AG04449 (cell line): Measurements from ENCODE around the gene TOMM40L.
"Not testable (repeated sequence)": the region's sequence is repeated elsewhere in the genome, so short reads cannot be mapped to it uniquely, and the experiment has no call there.

Source experiments
- CTCF ChIA-PET: fragments of 350-600 bp; formaldehyde crosslinking; extraction: SDS; loops from one replicate; lab custom pipeline; 2021; ENCODE audit warnings: antibody characterized with exemption; lab: Yijun Ruan, JAX
- POLR2A ChIA-PET: fragments of 400-600, 350-600 bp; formaldehyde crosslinking; extraction: SDS; loops from one replicate; lab custom pipeline; 2020; ENCODE audit warnings: antibody characterized with exemption, inconsistent platforms; lab: Yijun Ruan, JAX
- DNase-seq: peaks from one replicate; pipeline ENCODE4 v3.0.0-alpha.2; 2010; ENCODE audit warnings: low read depth, low spot score
- H3K4me3 ChIP-seq: 2 replicates; pipeline ENCODE4 v1.5.1; 2011; ENCODE audit warnings: low read depth, mild to moderate bottlenecking, control low read depth, low read length
- TF ChIP-seq, protein P1 (sequence below): IDR thresholded peaks from one replicate; pipeline ENCODE4 v1.5.1; 2011; ENCODE audit warnings: mild to moderate bottlenecking, moderate library complexity, low read length, control low read depth, inconsistent platforms; ENCODE audit not compliant: insufficient read depth; ENCODE audit errors: missing control alignments

Gene TOMM40L

DNA sequence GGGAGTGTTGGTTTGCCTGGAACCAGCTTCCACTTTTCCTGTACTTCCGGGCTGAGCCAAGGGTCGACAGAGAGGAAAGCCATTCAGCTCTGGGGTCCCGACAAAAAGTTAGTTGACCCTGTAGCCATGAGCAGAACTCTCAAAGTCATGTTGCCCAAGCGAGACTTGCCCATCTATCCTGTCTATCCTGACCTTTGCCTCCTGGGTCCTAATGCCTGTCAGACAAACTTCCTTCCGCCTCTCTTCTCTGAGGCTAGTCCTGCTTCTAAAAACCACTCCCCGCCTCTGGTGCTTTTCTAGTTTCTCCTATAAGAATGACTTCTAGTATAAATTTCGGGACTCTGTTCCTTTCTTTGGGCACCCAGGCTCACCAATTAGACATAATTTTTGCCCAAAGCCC is 25.0 kb downstream of the TOMM40L start:
- TF ChIP-seq, protein P1, sequence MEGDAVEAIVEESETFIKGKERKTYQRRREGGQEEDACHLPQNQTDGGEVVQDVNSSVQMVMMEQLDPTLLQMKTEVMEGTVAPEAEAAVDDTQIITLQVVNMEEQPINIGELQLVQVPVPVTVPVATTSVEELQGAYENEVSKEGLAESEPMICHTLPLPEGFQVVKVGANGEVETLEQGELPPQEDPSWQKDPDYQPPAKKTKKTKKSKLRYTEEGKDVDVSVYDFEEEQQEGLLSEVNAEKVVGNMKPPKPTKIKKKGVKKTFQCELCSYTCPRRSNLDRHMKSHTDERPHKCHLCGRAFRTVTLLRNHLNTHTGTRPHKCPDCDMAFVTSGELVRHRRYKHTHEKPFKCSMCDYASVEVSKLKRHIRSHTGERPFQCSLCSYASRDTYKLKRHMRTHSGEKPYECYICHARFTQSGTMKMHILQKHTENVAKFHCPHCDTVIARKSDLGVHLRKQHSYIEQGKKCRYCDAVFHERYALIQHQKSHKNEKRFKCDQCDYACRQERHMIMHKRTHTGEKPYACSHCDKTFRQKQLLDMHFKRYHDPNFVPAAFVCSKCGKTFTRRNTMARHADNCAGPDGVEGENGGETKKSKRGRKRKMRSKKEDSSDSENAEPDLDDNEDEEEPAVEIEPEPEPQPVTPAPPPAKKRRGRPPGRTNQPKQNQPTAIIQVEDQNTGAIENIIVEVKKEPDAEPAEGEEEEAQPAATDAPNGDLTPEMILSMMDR = no peak
- no peak overlapping the region for H3K4me3 ChIP-seq
- POLR2A ChIA-PET = no interaction called here
- CTCF ChIA-PET = interaction anchor here (1.4 to 4.2 kb wide), 3 partner anchors 18 to 40 kb away, joined by 3 to 43 read pairs (median 4); partner anchors contain the start of gene TOMM40L
- DNase-seq = no peak

DNA sequence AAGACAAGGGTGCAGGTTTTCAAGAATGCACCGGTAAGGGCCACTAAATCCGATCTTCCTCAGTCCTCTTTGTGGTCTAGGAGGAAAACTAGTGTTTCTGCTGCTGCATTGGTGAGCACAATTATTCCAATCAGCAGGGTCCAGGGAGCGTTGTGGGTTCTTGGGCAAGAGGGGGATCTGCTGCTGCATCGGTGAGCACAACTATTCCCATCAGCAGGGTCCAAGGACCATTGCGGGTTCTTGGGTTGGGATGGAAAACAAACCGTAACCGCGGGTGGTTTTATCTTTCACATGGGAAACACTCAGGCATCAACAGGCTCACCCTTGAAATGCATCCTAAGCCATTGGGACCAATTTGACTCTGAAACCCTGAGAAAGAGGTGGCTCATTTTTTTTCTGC is 25.7 kb downstream of the TOMM40L start:
- CTCF ChIA-PET = interaction anchor here (0.8 to 2.2 kb wide), 3 partner anchors 15 to 24 kb away, joined by 3 to 6 read pairs (median 3); no protein-coding TSS in a partner anchor
- TF ChIP-seq, protein P1 = no peak
- DNase-seq = no peak
- no peak overlapping the region for H3K4me3 ChIP-seq
- POLR2A ChIA-PET = no interaction called here

DNA sequence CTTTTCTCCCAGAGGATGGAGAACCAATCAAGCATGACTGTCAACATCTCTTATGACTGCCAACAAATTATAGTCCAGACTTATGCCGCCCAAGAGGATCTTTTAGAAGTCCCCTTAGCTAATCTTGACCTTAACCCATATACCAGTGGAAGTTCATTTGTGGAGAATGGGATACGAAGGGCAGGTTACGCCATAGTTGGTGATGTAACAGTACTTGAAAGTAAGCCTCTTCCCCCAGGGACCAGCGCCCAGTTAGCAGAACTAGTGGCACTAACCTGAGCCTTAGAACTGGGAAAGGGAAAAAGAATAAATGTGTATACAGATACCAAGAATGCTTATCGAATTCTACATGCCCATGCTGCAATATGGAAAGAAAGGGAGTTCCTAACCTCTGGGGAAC is 29.4 kb downstream of the TOMM40L start:
- POLR2A ChIA-PET, CTCF ChIA-PET, H3K4me3 ChIP-seq, DNase-seq: not testable (repeated sequence)

DNA sequence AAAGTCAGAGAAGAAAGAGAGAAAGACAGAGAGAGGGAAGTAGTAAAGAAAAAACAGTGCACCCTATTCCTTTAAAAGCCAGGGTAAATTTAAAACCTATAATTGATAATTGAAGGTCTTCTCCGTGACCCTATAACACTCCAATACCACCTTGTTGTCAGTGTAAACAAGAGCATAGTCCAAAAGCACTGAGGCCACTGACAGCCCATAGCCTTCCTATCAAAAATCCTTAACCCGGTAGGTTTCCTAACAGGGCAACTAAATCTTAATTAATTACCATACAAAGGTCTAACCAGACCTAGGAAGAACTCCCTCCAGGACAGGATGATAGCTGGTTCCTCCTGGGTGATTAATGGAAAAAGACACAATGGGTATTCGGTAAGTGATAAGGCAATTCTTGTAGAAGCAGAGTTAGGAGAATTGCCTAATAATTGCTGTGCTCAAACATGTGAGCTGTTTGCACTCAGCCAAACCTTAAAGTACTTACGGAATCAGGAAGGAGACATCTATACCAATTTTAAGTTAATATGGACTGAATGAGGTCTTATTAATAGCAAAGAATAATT is 30.2 kb downstream of the TOMM40L start:
- CTCF ChIA-PET = interaction anchor here (1.3 kb wide), 1 partner anchor 29 kb away, joined by 3 read pairs; no protein-coding TSS in a partner anchor
- DNase-seq, H3K4me3 ChIP-seq, POLR2A ChIA-PET: not testable (repeated sequence)

DNA sequence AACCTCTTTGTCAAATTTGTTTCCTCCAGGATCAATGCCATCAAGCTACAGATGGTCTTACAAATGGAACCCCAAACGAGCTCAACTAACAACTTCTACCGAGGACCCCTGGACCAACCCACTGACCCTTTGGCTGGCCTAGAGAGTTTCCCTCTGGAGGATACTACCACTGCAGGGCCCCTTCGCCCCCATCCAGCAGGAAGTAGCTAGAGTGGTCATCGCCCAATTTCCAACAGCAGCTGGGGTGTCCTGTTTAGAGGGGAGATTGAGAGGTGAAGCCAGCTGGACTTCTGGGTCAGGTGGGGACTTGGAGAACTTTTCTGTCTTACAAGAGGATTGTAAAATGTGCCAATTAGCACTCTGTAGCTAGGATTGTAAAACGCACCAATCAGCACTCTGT is 31.2 kb downstream of the TOMM40L start:
- H3K4me3 ChIP-seq, DNase-seq, POLR2A ChIA-PET: not testable (repeated sequence)
- CTCF ChIA-PET = interaction anchor here (0.6 to 4.9 kb wide), 4 partner anchors 30 to 483 kb away, joined by 3 to 37 read pairs (median 5); partner anchors contain the start of gene TOMM40L

DNA sequence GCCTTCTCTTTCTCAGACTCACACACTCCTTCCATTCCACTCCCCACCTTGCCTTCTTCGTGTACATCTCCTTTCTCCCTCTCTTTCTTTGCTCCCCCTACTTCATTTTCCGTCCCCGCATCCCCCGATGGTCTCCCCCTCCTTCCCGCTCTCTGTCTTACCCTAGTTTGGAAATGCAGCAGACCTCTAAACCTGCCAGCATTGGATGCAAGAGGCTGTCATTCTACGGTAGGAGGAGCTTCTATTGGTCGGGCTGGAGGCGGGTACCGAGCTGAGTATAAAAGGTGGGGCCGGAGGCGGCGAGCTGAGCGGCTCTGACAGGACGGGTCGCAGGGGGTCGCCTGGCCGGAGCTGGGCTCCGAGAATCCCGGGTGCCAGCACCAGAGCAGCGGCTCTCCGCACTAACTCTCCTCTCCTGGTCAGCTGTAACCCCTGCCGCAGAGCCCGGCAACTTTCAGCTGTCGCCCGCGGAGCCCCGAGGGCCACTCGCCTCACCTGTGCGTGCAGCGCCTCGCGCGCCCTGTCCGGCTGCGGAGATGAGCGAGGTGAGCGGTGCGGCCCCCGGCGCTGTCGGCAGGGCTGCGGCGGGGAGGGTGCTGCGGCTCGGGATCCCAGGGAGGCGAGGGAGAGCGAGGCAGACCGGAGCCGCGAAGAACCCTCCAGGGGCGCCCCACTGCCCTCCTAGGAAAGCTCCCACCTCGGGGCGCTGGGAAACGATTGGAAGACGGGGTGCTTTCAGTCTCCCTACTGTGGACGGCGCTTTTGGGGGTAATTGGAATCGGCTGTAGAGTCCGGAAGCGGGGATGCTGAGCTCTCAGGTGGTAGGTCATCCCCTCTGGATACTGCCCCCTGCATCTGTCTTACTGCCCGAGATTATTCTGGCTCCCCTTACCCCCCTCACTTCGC is 32.8 kb downstream of the TOMM40L start, which contains the start of gene PCP4L1:
PCP4L1 (plus strand) TSS at position 307 of the 906 bp plus-strand sequence; CDS start at position 537, 230 bp downstream.
- H3K4me3 ChIP-seq = peak within 1 kb of the TSS; percentile 48
- CTCF ChIA-PET = interaction anchor here (1.5 to 4.9 kb wide), 4 partner anchors 16 to 33 kb away, joined by 5 to 37 read pairs (median 6); partner anchors contain the start of gene TOMM40L
- TF ChIP-seq, protein P1 = no peak
- POLR2A ChIA-PET = no interaction called here
- no peak for DNase-seq

DNA sequence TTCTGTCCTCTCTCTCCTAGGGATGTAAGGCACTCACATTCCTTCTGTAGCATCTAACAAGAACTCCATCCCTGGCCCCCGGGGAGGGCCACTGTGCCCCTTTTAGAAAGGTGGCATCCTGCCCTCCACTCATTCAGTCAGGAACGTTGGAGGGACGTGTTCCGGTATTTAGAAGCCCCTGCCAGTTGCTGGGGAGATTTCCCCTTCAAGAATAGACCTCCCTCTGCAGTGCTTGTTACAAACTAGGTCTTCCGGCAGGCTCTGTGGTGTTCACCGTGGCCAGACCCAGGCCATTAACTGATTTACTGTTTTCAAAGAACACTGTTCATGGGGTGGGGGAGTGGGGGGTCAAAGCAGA is 33.5 kb downstream of the TOMM40L start:
- H3K4me3 ChIP-seq = no peak overlapping the region; the same call in 1 of the 2 replicates
- POLR2A ChIA-PET = no interaction called here

More for the DNA sequence above, 33.5 kb downstream of the TOMM40L start:
- DNase-seq = no peak
- CTCF ChIA-PET = interaction anchor here (1.6 to 4.9 kb wide), 2 partner anchors 29 to 32 kb away, joined by 5 to 37 read pairs; partner anchors contain the start of gene TOMM40L
- TF ChIP-seq, protein P1 = no peak
